ENCODE data around the gene MED25. TPM values are rescaled to one million over a fixed set of nuclear protein-coding genes. Genes with fewer than 3 reads are reported as not detected.

MED25 gene
- total and polyA plus RNA-seq, 9 of the 15 experiments (the other 6 are each of a cell fraction or from before 2014, with no cell fraction given): 4.1 to 93.9 (median 19.3) TPM

DNA sequence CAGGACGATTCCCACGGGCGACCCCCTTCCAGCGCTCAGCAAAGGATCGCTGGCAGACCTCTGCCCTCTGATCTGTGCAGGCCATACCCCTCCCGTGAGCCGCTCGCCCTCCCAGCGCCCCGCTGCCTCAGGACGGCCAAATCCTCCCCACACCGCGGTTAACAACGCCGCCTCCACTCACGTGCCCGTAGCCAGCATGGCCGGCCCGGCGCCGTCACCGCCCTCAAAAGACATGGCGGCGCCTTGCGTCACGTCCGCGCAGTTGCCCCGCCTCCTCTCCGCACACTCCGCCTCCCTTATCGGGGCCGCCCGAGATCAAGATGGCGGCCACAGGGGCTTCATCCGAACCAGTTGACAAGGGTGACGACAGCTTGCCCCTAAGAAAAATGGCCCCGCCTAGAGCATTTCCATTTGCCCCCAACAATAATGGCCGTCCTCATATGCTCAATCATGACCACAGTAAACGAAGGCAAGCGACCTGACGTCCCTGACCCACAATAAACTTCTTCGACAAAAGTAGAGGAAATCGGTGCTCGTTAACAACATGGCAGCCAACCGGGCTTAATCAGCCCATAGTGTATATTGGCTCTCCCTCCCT is 58.4 kb downstream of the MED25 start (continued):
- TF ChIP-seq, protein P1, sequence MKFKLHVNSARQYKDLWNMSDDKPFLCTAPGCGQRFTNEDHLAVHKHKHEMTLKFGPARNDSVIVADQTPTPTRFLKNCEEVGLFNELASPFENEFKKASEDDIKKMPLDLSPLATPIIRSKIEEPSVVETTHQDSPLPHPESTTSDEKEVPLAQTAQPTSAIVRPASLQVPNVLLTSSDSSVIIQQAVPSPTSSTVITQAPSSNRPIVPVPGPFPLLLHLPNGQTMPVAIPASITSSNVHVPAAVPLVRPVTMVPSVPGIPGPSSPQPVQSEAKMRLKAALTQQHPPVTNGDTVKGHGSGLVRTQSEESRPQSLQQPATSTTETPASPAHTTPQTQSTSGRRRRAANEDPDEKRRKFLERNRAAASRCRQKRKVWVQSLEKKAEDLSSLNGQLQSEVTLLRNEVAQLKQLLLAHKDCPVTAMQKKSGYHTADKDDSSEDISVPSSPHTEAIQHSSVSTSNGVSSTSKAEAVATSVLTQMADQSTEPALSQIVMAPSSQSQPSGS (CRISPR knock-in tag; IDR thresholded peaks at IDR 0.05): no peak
- TF ChIP-seq JUN (IDR thresholded peaks at IDR 0.05; ENCODE audit: borderline replicate concordance, low read depth, low read length) (peak; percentile 75), JUN (CRISPR knock-in tag; IDR thresholded peaks at IDR 0.05; ENCODE audit: borderline replicate concordance) (0 out of 2 replicates have a peak, but pooled peaks have one; percentile 12), FOXK2 (conservative IDR thresholded peaks at IDR 0.05 in 1 of 2, IDR thresholded peaks at IDR 0.05 in 1 of 2; ENCODE audit: low read depth in 2 of 2) (peak in 1 of 2 experiments; percentile 30; a peak in 1 of 4 replicates), CBFA2T3 (IDR thresholded peaks at IDR 0.05) (no peak), ZNF175 (CRISPR knock-in tag; IDR thresholded peaks at IDR 0.05; ENCODE audit: low read depth) (peak; percentile 93; the same call in 1 of the 2 replicates), SREBF2 (CRISPR knock-in tag; IDR thresholded peaks at IDR 0.05) (no peak), FOXP1 (CRISPR knock-in tag; IDR thresholded peaks at IDR 0.05) (no peak), TAL1 (IDR thresholded peaks at IDR 0.05) (no peak), TBL1XR1 (IDR thresholded peaks at IDR 0.05; ENCODE audit: low read length in 2 of 2) (0 out of 4 replicates have a peak, but pooled peaks of 1 of the 2 experiments have one; percentile 42), PHTF2 (CRISPR knock-in tag; IDR thresholded peaks at IDR 0.05) (no peak), ATF7 (IDR thresholded peaks at IDR 0.05) (peak; percentile 88), KLF13 (tag; IDR thresholded peaks at IDR 0.05; ENCODE audit: borderline replicate concordance, low read depth) (peak; percentile 66; the same call in 1 of the 2 replicates)
- TF ChIP-seq, protein P2, sequence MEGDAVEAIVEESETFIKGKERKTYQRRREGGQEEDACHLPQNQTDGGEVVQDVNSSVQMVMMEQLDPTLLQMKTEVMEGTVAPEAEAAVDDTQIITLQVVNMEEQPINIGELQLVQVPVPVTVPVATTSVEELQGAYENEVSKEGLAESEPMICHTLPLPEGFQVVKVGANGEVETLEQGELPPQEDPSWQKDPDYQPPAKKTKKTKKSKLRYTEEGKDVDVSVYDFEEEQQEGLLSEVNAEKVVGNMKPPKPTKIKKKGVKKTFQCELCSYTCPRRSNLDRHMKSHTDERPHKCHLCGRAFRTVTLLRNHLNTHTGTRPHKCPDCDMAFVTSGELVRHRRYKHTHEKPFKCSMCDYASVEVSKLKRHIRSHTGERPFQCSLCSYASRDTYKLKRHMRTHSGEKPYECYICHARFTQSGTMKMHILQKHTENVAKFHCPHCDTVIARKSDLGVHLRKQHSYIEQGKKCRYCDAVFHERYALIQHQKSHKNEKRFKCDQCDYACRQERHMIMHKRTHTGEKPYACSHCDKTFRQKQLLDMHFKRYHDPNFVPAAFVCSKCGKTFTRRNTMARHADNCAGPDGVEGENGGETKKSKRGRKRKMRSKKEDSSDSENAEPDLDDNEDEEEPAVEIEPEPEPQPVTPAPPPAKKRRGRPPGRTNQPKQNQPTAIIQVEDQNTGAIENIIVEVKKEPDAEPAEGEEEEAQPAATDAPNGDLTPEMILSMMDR (IDR thresholded peaks at IDR 0.05 in 2 of 3, conservative IDR thresholded peaks at IDR 0.05 in 1 of 3; ENCODE audit: insufficient read depth in 2 of 3, low read depth in 1 of 3, low read length in 3 of 3): no peak
- TF ChIP-seq, protein P3, sequence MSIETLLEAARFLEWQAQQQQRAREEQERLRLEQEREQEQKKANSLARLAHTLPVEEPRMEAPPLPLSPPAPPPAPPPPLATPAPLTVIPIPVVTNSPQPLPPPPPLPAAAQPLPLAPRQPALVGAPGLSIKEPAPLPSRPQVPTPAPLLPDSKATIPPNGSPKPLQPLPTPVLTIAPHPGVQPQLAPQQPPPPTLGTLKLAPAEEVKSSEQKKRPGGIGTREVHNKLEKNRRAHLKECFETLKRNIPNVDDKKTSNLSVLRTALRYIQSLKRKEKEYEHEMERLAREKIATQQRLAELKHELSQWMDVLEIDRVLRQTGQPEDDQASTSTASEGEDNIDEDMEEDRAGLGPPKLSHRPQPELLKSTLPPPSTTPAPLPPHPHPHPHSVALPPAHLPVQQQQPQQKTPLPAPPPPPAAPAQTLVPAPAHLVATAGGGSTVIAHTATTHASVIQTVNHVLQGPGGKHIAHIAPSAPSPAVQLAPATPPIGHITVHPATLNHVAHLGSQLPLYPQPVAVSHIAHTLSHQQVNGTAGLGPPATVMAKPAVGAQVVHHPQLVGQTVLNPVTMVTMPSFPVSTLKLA (conservative IDR thresholded peaks at IDR 0.05): peak; percentile 48 to 76
- TF ChIP-seq, protein P4, sequence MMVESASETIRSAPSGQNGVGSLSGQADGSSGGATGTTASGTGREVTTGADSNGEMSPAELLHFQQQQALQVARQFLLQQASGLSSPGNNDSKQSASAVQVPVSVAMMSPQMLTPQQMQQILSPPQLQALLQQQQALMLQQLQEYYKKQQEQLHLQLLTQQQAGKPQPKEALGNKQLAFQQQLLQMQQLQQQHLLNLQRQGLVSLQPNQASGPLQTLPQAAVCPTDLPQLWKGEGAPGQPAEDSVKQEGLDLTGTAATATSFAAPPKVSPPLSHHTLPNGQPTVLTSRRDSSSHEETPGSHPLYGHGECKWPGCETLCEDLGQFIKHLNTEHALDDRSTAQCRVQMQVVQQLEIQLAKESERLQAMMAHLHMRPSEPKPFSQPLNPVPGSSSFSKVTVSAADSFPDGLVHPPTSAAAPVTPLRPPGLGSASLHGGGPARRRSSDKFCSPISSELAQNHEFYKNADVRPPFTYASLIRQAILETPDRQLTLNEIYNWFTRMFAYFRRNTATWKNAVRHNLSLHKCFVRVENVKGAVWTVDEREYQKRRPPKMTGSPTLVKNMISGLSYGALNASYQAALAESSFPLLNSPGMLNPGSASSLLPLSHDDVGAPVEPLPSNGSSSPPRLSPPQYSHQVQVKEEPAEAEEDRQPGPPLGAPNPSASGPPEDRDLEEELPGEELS (CRISPR knock-in tag; IDR thresholded peaks at IDR 0.05; ENCODE audit: borderline replicate concordance): no peak
- TF ChIP-seq, protein P5, sequence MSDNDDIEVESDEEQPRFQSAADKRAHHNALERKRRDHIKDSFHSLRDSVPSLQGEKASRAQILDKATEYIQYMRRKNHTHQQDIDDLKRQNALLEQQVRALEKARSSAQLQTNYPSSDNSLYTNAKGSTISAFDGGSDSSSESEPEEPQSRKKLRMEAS (CRISPR knock-in tag; IDR thresholded peaks at IDR 0.05): peak; percentile 97
- TF ChIP-seq, protein P6, sequence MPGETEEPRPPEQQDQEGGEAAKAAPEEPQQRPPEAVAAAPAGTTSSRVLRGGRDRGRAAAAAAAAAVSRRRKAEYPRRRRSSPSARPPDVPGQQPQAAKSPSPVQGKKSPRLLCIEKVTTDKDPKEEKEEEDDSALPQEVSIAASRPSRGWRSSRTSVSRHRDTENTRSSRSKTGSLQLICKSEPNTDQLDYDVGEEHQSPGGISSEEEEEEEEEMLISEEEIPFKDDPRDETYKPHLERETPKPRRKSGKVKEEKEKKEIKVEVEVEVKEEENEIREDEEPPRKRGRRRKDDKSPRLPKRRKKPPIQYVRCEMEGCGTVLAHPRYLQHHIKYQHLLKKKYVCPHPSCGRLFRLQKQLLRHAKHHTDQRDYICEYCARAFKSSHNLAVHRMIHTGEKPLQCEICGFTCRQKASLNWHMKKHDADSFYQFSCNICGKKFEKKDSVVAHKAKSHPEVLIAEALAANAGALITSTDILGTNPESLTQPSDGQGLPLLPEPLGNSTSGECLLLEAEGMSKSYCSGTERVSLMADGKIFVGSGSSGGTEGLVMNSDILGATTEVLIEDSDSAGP (CRISPR knock-in tag; IDR thresholded peaks at IDR 0.05): no peak

All from K562 (cell line).